ENCODE measurements around the gene WDPCP.

DNA sequence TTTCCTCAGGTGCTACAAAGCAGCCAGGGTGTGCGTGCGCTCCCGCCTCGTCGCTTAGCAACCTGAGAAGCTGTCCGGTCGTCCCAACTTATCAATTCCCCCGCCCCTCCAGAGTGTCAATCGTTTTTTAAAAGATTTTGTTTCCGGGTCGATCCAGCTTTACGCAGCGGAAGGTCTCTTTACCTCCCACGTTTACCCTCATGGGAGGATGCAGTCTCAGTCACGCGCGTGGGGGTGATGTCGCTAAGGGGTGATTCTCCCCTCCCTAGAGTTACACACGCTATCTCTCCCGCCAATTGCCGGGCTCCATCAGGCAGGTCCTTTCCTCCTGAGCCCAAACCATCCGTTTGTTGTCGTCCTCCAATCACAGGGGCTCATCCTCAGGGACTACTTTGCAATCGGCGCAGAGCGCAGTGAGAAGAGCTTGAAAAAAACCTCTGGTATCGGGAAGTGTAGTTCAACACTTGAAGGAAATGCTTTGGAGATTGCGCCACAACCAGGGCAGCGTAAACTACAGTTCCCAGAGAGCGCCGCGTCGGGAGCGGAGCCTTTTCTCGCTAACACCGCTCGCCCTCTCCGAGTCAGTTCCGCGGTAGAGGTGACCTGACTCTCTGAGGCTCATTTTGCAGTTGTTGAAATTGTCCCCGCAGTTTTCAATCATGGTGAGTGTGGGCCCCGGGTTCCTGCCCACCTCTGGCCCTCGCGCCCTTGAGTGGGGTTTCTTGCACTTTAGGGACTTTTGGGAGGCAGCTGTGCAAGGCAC lies at the start of gene WDPCP, which contains the start of gene MDH1:
- TF ChIP-seq, protein P1, sequence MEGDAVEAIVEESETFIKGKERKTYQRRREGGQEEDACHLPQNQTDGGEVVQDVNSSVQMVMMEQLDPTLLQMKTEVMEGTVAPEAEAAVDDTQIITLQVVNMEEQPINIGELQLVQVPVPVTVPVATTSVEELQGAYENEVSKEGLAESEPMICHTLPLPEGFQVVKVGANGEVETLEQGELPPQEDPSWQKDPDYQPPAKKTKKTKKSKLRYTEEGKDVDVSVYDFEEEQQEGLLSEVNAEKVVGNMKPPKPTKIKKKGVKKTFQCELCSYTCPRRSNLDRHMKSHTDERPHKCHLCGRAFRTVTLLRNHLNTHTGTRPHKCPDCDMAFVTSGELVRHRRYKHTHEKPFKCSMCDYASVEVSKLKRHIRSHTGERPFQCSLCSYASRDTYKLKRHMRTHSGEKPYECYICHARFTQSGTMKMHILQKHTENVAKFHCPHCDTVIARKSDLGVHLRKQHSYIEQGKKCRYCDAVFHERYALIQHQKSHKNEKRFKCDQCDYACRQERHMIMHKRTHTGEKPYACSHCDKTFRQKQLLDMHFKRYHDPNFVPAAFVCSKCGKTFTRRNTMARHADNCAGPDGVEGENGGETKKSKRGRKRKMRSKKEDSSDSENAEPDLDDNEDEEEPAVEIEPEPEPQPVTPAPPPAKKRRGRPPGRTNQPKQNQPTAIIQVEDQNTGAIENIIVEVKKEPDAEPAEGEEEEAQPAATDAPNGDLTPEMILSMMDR (conservative IDR thresholded peaks at IDR 0.05; ENCODE audit: low read length): no peak
- TF ChIP-seq EZH2phosphoT487 (IDR thresholded peaks at IDR 0.05; ENCODE audit: borderline replicate concordance, low read depth, low read length): no peak

Data from OCI-LY7 (cell line).